ENCODE results near the gene RTP2. TPM values are rescaled to one million over a fixed set of nuclear protein-coding genes. Genes with fewer than 3 reads are reported as not detected.

RTP2 gene
- total and polyA plus RNA-seq, 2 of the 4 experiments (the other 2 are of a cell fraction), result not detected

GRCh38 chr3:187728248-187728647 is 25.9 kb upstream of the RTP2 start:
- BruUV-seq (replicated peaks), result no TSS peak
- H2AK9ac ChIP-seq (replicated peaks; ENCODE audit: low read depth, low read length, poor library complexity), result no peak overlapping the region
- no CpG with 5 or more reads among the region's 8 CpGs for WGBS, 2 experiments (ENCODE audit: extremely low coverage in 2 of 2, insufficient read length in 1 of 2)
- peaks cover 6% of the 10 kb centered on the region for H3K9me1 ChIP-seq (ENCODE audit: insufficient read depth, low read length)
- no peak overlapping the region for H3K4me3 ChIP-seq (ENCODE audit: insufficient read depth, low read depth, low read length)
- no peaks in the 10 kb centered on the region for H3K4me1 ChIP-seq (ENCODE audit: control insufficient read depth, insufficient read depth, low read length)
- no peak overlapping the region for H3K4ac ChIP-seq (ENCODE audit: low read depth, low read length)
- ChIA-PET POLR2A (ENCODE audit: unreplicated experiment) (no interaction called here), CTCF (no interaction called here)
- no peak overlapping the region for H4K5ac ChIP-seq (ENCODE audit: low read depth, low read length)
- no peak overlapping the region for H2AK5ac ChIP-seq (ENCODE audit: low read depth, low read length)
- H3K14ac ChIP-seq (replicated peaks; ENCODE audit: low read depth, low read length), result no peak overlapping the region
- no peak for TF ChIP-seq RAD21 (IDR thresholded peaks at IDR 0.05; ENCODE audit: low read length)
- no peak for TF ChIP-seq CEBPB (IDR thresholded peaks at IDR 0.05; ENCODE audit: low read depth, low read length)
- TF ChIP-seq BHLHE40 (IDR thresholded peaks at IDR 0.05; ENCODE audit: low read depth, low read length), result no peak
- TF ChIP-seq RCOR1 (IDR thresholded peaks at IDR 0.05; ENCODE audit: insufficient replicate concordance, low read length), result no peak
- TF ChIP-seq NFE2L2 (IDR thresholded peaks at IDR 0.05; ENCODE audit: low read depth, low read length), result no peak
- TF ChIP-seq MXI1 (IDR thresholded peaks at IDR 0.05; ENCODE audit: borderline replicate concordance, low read depth, low read length), result no peak
- TF ChIP-seq FOS (IDR thresholded peaks at IDR 0.05; ENCODE audit: low read depth, low read length), result no peak
- TF ChIP-seq CTCF (conservative IDR thresholded peaks at IDR 0.05; ENCODE audit: low read depth, low read length), result no peak
- no peak for TF ChIP-seq MAFK (IDR thresholded peaks at IDR 0.05; ENCODE audit: low read depth, low read length)
- TF ChIP-seq USF2 (IDR thresholded peaks at IDR 0.05; ENCODE audit: low read depth, low read length), result no peak
- in situ Hi-C loops (cut with MboI; ENCODE audit: low sequenced_read_pairs) (loop anchor here (25.0 kb wide), 4 partner anchors 684 to 1034 kb away; no protein-coding TSS in a partner anchor), dilution Hi-C loops (cut with HindIII; ENCODE audit: low sequenced_read_pairs, unreplicated experiment) (loop anchor here (25.0 kb wide), 1 partner anchor 584 kb away; no protein-coding TSS in a partner anchor), intact Hi-C loops (cut with micrococcal nuclease) (no loop called here)
- no peak overlapping the region for H2AFZ ChIP-seq (replicated peaks; ENCODE audit: low read length, poor library complexity)
- no peak overlapping the region for H3K18ac ChIP-seq (ENCODE audit: low read depth, low read length)
- peaks cover 21% of the 10 kb centered on the region in 2 experiments for H3K79me1 ChIP-seq (ENCODE audit: low read depth in 1 of 2, low read length in 2 of 2)
- no peak overlapping the region for H4K8ac ChIP-seq (ENCODE audit: low read depth in 2 of 2, low read length in 2 of 2)
- H3K36me3 ChIP-seq (ENCODE audit: control insufficient read depth, insufficient read depth, low read length), result peaks cover 80% of the 10 kb centered on the region
- no peak overlapping the region for H3K9ac ChIP-seq (ENCODE audit: low read depth, low read length)
- no peak overlapping the region for H2BK20ac ChIP-seq (ENCODE audit: low read depth, low read length)
- H3K56ac ChIP-seq (ENCODE audit: extremely low read depth, insufficient read depth, low read length), result no peak overlapping the region
- H3K23ac ChIP-seq (ENCODE audit: low read depth, low read length), result no peak overlapping the region
- no peak overlapping the region for H2BK15ac ChIP-seq (ENCODE audit: low read depth, low read length)
- DNase-seq, result no peak
- no peak overlapping the region for H2BK5ac ChIP-seq (ENCODE audit: low read depth, low read length, poor library complexity, severe bottlenecking)
- no peaks in the 10 kb centered on the region for H3K9me3 ChIP-seq (ENCODE audit: control insufficient read depth, insufficient read depth, low read length)
- H3K27ac ChIP-seq (ENCODE audit: insufficient read depth, low read length), result no peak overlapping the region
- ATAC-seq (ENCODE audit: low read depth), result no peak
- no peaks in the 10 kb centered on the region for H3K27me3 ChIP-seq (ENCODE audit: control insufficient read depth, insufficient read depth, low read length)
- no peak overlapping the region for H3K4me2 ChIP-seq (ENCODE audit: low read depth, low read length)
- no peak overlapping the region for H2BK120ac ChIP-seq (ENCODE audit: low read depth, low read length)
- H4K91ac ChIP-seq (ENCODE audit: insufficient read depth, low read depth, low read length), result no peak overlapping the region
- H4K20me1 ChIP-seq (ENCODE audit: insufficient read depth, low read length), result peaks cover 7% of the 10 kb centered on the region
